Measurements from ENCODE around the gene CDKN2B-AS1.

The CDKN2B-AS1 gene

DNA sequence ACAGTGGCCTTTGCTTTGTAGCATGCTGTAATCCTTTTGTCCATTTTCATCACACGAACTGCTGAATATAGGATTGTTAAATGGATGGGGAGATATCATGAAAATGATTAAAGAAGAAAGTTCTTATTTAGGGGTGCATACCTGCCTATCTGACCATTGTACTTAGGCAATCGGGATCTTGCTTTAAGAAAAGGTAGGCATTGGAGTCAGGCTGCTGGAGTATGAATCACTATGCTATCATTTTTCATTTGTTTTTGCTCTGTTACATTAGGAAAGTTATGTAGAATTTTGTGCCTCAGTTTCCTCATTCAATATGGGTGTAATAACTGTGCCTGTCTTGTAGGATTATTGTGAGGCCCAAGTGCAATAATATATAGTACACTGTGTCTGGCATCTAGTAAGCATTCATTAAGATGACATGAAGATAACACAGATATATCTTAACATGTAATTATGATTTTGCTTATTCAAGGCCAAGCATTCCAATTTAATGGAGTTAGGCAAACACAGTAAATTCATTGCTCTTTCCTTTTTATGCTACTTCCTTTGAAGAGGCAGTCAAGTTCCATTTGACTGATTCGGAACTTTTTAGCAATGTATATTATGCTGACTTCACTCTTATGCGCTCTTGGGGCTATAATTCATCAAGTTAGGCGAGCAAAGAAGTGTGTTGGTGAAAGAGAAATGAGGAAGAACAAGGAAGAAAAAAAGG, 124.4 kb downstream of the CDKN2B-AS1 start:
- DNase-seq (ENCODE audit: low read depth), result no peak

DNA sequence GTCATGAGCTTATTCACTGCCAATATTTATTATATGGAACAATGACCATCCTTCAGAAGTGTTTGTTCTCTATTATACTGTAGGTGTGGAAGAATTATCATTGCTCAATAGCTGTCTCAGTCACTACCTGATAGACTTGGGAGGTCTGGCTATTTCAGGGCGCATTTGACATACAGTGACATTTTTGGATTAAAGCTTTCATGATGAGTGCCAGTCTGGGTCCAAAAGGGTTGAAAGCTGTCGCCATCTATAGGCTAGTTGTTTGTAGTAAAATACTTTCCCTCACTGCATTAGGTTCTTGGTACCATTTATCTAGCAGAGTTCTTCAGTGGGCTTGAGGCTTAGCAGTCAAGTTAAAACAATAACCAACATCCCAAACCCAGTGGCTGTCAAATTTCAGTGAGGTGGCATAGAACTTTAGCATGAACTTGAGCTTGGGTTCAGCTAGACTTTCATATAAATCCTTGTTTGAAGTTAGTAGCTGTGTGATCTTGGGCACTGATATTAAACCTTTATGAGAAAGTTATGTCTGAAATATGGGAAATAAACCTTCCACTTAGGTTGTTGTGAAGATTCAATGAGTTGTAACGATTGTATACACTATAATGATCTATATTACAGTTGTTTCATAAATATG, 125.0 kb downstream of the CDKN2B-AS1 start:
- DNase-seq (ENCODE audit: low read depth), result no peak

DNA sequence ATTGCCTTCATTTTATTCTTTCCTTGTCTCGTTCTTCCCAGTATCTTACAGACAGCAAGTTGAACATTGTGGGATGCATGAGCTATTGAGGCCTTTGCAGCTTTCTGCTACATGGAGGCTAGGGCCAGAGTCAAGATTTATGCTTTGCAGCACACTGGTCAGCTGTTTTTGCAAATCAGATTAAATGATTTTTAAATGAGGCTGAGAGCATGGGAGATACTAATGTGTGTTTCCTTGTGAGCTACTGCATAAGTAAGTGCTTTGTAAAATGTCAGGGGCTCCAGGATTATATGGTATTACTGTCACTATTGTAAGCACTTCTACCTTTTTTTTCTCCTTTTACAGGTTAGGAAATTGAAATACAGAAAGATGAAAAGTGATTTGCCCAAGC, 125.6 kb downstream of the CDKN2B-AS1 start:
- DNase-seq (ENCODE audit: low read depth), result no peak

DNA sequence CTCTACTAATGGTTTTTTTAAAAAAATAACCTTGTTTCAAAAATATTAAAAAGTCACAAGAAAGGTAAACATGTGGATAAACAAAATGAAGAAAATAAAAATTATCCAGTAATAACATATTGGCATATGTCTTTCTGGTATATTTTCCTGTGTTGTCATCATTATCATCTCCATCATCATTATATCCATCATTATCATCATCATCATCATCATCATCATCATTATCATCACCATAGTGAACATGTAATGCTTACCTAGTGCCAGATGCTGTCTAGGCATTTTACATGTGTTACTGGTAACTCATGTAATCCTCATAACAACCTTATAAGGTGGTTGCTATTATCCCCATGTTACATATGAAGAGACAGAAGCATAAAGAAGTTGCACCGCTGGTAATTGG, 126.0 kb downstream of the CDKN2B-AS1 start:
- DNase-seq (ENCODE audit: low read depth), result no peak

DNA sequence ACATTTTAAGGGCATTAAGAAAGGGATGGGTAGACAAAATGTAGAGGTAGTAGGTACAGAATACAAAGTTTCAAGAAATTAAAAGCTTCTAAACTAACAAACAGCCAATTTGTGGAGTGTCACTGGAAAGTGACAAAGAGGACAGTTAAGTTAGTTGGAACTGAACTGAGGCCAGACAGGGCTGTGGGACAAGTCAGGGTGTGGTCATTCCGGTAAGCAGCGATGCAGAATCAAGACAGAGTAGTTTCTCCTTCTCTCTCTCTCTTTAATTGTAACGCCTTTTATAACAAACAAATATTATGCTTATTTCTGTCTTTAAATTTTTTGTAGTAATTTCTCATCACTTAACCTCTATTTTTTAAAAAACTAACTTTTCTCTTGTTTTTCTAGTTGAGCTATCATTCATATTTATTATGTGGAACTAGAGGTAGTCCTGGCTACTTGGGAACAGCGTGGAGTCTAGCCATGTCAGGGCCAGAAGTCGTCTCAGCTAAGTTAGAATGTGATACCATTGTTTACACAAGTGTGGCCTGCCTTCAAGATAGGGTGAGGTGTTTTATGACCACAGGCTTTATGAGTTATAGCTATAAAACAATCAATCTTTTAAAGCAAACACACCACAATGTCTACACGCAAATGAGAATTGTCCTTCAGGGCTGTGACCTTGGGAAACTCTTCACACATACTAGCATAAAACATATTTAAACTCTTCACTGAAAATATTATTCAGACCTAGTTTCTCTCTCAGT, 129.8 kb downstream of the CDKN2B-AS1 start:
- no peak for DNase-seq (ENCODE audit: low read depth)

DNA sequence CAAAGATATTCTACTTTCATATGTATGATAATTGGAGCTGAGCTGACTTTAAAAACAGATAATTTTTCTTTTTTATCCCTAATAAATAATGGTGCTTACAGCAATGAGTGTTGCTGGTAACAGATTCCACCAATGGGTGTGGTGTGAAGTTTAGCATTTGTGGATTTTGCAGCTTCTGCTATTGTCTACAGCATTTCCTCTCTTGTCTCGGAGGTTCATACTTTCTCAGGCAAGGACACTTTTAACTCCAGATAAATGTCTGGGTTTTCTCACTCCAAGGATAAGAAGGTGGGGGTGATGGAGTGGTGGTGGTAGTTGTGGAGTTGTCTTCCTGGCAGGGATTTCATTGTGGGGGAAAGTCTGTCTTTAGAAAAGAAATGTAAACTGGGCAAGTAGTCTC, 134.5 kb downstream of the CDKN2B-AS1 start:
- no peak for DNase-seq (ENCODE audit: low read depth)

DNA sequence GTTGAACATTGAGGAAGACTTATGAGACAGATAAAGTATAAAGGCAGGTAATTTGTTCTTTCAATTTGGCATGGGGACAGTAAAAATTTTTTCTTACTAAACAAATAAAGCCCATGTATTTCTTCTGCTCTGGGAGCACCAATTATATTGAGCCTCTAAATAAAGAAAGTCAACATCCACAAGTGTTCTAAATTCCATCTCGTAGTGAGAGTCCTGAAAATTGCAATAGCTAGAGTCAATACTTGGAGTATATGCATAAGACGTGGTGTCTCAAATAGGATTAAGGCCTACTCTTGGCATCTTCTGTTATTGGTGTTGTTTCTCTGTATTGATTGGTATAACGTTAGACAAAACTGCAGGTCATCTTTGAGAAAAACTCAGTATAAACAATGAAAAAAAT, 135.0 kb downstream of the CDKN2B-AS1 start:
- no peak for DNase-seq (ENCODE audit: low read depth)

DNA sequence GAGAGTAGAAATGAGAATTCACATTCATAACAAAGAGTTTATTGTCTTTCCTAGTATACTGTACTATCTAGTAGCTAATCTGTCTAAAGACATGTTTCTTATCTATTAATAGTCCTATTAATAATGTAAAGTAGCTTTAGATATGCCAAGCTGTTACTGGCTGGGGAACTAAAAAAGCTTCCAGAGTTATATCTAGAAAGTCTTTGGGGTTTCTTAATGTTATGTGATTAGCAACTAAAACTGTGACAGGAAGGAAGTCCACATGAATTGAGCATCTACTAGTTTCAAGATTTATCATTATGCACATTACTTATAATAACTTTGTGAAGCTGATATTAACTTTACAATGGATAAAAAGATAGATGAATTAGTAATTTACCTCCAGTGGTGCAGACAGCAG, 137.2 kb downstream of the CDKN2B-AS1 start:
- DNase-seq (ENCODE audit: low read depth), result no peak

DNA sequence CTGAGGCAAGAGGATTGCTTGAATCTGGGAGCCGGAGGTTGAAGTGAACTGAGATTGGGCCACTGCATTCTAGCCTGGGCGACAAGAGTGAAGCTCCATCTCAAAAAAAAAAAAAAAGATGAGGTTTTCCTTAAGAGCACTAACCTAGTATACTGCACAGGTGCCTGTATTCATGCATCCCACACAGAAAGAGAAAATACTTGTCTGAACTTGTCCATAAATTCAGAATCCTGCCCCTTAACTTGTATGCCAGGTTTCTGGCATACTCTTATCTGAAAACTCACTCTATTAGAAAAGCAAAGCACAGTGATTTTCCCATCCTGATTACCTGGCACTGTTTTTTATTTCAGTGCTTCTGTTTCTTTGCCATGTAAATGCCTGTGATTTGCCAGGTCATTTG, 139.8 kb downstream of the CDKN2B-AS1 start:
- no peak for DNase-seq (ENCODE audit: low read depth)

DNA sequence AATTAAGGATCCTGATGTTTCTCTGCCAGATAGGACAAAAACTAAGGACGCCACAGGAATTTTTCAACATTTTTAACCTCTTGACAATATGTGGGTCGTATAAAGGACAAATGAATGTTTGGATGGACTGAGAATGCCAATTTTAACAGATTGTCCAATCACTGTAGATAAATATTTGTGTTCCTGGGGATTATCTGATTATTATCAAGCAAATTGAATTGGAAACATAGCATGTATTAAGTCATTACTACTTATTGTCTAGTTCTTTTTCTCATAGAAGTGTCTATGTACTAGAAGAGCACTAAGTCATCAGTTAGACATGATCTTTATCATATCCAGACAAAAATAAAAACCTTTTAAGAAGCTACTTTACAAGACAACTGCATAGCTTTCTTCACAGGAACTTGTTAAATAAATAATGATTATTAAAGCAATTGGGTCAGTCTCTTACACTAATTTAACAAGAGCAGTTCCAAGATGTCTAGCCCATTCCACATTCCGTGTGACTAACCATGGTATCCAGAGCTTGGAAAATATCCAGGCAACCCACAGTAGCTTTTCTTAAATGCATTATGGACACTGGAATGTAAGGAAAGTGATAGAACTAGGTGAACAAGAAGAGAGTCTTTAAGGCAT, 142.0 kb downstream of the CDKN2B-AS1 start:
- no peak for DNase-seq (ENCODE audit: low read depth)

DNA sequence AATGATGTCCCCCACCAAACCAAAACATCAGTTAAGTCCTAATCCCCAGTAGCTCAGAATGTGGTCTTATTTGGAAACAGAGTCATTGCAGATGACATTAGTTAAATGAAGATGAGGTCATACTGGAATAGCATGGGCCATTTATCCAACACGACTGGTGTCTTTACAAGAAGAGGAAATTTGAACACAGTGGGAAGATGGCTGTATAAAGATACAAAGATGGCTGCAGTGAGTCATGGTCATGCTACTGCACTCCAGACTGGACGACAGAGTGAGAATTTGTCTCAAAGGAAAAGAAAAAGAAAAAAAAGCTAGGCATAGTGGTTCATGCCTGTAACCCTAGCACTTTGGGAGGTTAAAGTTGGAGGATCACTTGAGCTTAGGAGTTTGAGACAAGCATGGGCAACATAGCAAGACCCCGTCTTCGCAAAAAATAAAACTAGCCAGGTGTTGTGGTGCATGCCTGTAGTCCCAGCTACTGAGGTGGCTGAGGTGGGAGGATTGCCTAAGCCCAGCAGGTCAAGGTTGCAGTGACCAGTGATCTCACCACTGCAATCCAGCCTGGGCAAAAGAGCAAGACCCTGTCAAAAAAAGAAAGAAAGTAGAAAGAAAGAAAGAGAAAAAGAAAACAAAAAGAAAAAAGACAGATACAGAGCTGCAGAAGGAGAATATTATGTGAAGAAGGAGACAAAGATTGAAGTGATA, 144.5 kb downstream of the CDKN2B-AS1 start:
- DNase-seq (ENCODE audit: low read depth), result no peak

DNA sequence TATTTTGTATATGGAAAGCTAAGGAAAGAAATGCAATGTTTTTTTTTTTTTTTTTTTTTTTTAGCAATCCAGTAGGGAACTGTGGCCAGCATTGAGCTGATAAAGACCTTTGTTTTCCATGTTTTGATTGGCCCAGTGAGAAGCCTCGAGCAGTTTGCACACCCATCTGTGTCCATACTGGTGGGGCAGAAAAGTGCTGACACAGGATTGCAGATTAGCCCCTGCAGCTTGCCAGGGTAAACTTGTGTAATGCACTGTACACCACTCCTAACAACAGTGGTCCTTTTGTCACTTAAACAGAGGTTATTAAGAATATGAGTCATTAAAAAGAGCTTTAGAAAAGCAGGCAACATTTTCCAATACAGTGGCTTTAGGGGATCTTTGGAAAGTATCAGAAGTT, 147.3 kb downstream of the CDKN2B-AS1 start:
- no peak for DNase-seq (ENCODE audit: low read depth)

DNA sequence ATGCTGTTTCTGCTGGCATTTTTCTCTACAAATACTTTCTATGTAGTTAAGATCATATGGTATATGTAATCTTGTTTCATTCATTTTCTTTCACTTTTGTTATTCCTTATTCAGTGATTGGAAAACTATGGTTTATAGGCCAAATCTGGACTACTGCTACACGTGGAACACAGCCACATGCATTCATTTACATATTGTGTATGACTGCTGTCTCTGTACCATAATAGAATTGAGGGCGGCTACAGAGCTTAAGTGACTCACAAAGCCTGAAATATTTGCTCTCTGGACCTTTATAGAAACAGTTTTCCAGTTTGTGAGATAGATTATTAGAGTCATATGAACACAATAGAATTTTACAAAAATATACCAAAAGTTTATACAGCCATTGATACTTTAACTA, 148.1 kb downstream of the CDKN2B-AS1 start:
- no peak for DNase-seq (ENCODE audit: low read depth)

DNA sequence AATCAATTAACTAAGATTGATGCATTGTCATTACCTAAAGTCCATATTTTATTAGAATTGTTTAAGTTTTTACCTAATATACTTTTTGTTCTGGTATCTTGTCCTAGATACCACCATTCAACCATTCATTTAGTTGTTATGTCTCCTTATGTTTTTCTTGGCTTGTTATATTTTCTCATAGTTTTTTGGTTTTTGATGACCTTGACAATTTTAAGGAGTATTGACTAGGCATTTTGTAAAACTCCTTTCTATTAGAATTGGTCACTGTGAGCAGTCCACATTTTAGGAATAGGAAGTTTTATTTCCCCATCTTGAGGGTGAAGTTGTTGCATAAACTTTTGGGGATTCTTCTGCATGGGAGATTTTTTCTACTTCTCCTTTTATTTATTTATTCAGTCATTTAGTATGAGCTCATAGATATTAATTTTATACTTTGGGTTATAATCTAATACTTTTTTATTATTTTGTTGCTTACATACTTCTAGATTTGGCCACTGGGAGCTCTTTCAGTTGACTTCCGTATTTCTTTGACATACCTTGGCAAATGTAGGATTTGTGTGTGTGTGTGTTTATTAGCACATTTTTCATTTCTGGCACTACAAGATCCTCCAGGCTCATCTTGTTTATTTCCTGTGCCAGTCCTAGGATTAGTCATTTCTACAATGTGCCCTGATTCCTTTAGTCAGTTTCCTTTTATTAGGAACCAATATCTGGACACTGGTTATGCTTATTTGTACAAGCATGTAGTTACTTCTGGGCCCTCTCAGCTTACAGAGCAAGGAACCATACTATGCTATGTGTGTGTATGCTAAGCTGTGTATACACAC, 149.4 kb downstream of the CDKN2B-AS1 start:
- DNase-seq (ENCODE audit: low read depth), result no peak

DNA sequence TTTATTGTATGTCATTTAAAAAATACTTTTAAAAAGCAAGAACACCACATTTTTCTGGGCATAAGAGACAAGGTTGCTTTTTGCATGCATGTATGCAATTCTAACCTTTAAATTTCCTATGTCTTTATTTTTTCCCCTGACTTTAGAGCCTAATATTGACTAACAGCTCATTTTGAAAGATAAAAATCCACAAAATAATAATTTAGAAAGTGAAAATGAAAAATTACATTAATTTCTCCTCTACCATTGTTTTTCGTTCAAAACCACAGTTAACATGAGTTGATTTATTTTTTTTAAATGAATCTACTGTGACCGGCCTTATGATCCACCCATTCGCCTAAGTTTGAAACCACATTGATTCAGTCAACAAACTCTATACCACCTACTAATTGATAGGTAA, 152.0 kb downstream of the CDKN2B-AS1 start:
- no peak for DNase-seq (ENCODE audit: low read depth)

DNA sequence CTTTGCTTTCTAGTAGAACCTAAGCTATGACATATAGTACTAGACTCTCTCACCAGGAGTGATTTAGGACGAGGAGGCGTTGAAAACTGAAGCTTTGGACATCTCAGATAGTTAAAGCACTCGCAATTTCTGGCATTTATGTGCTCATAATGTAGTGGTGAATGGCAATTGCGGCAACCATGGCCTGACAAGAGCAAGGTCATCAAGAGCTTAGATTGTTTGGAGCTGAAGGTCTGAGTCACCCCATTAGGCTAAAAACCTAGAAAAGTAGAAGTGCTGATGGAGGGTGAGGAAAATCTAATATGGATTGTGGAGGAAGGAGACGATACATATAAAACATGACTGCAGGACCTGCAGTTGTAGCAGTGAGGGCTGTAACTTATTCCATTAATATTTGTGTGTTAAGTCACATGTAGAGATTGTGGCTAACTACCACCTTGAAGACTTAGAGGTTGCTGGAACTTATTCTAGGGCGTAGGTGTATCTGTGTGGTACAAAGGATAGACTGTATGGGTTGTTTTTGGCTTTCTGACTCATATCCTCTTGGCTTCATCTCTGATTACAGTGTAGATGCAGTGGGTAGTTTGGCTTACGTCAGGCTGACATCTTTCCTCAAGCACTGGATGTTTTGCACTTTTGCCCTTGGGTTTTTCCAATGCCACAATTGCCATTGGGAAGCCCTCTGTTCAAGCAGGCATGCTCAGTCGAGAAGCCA, 153.4 kb downstream of the CDKN2B-AS1 start:
- no peak for DNase-seq (ENCODE audit: low read depth)

DNA sequence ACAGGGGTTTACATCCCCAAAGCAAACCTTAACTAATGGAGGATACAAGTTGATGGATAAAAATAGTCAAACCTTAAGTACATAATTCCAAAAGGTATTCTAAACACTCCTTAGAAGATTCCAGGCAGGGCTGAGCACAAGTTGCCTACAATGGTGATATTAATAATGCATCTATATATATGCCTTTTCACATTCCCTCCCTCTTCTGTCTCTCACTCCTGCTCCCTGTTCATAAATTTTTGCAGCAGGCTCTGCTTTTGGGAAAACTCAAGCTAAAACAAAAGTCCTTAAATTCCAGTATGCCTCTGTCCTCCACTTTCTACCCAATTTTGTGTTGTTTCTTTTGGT, 153.9 kb downstream of the CDKN2B-AS1 start:
- DNase-seq (ENCODE audit: low read depth), result no peak

DNA sequence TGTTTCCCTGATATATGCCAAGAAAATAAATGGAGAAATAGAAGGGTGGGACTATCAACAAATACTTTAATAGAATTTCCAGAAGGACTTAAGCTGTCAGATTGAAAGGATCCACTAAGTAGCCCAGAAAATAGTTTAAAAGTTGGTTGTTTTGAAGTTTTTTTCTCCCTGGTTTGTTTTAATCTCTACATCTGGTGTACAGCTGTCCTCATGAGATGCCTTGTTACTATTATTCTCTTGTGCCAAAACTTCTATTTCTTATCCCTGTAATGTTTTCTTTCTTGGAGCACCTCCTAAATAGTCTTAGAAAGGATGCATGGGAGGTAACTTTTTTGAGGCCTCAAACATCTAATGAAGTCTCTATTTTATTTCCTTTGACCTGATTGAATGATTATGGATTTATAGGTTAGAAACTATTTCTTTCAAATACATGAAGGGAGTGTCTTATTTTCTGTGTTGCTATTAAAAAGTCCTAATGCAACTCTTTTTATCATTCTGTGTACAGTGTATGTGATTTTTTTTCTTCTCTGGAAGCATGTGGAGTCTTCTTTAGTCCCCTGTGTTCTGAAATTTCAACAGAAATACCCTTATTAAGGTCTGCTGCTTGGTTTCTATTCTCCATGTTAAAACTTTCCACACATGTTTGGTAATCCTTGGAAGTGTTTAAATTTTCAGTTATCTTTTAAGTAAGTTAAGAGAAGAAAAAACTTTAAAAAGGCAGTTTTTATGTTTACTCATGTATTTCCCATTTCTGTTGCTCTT, 154.5 kb downstream of the CDKN2B-AS1 start:
- DNase-seq (ENCODE audit: low read depth), result no peak

DNA sequence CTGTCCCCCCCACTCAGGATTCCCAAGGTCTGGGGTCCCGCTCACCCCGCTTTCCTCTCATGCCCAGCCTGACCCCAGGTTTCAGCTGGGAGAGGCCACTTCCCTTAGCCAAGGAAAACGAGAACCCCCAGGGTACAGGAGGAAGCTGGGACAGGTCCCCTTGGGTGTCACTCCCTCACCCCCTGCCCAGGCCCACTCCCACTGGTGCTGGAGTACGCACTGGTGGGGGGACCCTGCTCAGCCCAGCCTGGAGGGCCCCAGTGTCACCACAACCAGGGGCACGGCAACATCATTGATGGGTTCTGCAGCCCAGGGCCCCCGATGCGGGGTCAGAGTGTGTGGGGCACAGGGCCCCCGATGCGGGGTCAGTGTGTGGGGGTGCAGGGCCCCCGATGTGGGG, 159.5 kb downstream of the CDKN2B-AS1 start:
- no peak for DNase-seq (ENCODE audit: low read depth)

DNA sequence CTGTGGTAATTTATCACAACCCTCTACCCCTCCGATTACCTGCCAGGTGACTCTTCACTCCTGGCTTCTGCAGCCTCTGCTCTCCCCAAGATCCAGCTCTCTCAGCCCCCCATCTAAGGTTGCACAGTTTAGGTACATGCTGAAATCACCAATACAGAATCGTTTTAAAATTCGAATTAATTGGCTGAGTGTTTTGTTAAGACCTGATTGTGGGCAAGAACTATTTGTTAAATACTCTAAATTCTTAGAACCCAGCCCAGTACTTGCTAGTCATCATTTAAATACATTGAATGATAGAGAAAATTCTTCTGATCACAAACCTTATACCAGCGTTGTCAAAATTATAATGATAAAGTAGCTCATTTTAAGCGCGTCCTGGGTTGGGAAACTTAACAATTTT, 162.0 kb downstream of the CDKN2B-AS1 start:
- DNase-seq (ENCODE audit: low read depth), result no peak
